SH-SY5Y (cell line): ENCODE measurements around the gene GEN1.

Experiments used
- GATA2 ChIP-seq: IDR thresholded peaks from 2 replicates; pipeline ENCODE4 v1.6.1; 2011; ENCODE audit warnings: mild to moderate bottlenecking, low read depth, low read length
- GATA3 ChIP-seq: IDR thresholded peaks from 2 replicates; pipeline ENCODE4 v1.6.1; 2011; ENCODE audit warnings: low read depth, mild to moderate bottlenecking, low read length, moderate library complexity

GRCh38 chr2:17818235-17818815 lies 64.4 kb downstream of the GEN1 start:
- TF ChIP-seq GATA2 = no peak
- no peak for TF ChIP-seq GATA3
